GM23338 (cell line): ENCODE measurements around the gene DNAJC13. TPM values are rescaled to one million over a fixed set of nuclear protein-coding genes. Genes with fewer than 3 reads are reported as not detected.

Source experiments
- polyA plus RNA-seq: library from polyadenylated mRNA; unstranded; fragments of >200 nt; fragmentation: Nextera tagmentation; extraction: Ambion mirVana; gene quantifications from 2 replicates; pipeline ENCODE4 v1.2.1, GENCODE V29; 2016
- total RNA-seq: library from RNA; depleted of rRNA; stranded (reverse); fragments of >200 nt; shearing (Covaris generic); gene quantifications from 2 replicates; pipeline ENCODE4 v1.2.3, GENCODE V29; 2014
- TF ChIP-seq, protein P1 (sequence below): fragments of 250-450 bp; sonication (Bioruptor Pico); IDR thresholded peaks from 2 replicates; pipeline ENCODE4 v1.5.0; 2020; ENCODE audit warnings: mild to moderate bottlenecking, moderate library complexity
- TF ChIP-seq, protein P2 (sequence below), 2 experiments: fragments of 200-600 bp in 1 of 2; sonication (generic) in 1 of 2; conservative IDR thresholded peaks; 2 replicates each; pipeline versions ENCODE4 v1.5.1 to v1.6.1; 2016 to 2017; ENCODE audit warnings: antibody characterized with exemption in 2 of 2, low read depth in 2 of 2, mild to moderate bottlenecking in 2 of 2, moderate library complexity in 1 of 2
- TF ChIP-seq, protein P3 (sequence below): IDR thresholded peaks from one replicate; pipeline ENCODE4 v1.6.1; 2018; ENCODE audit warnings: antibody characterized with exemption; ENCODE audit not compliant: unreplicated experiment

DNAJC13 gene
- total and polyA plus RNA-seq, 2 experiments from 2014 or later: 8.3 to 33.6 TPM

DNA sequence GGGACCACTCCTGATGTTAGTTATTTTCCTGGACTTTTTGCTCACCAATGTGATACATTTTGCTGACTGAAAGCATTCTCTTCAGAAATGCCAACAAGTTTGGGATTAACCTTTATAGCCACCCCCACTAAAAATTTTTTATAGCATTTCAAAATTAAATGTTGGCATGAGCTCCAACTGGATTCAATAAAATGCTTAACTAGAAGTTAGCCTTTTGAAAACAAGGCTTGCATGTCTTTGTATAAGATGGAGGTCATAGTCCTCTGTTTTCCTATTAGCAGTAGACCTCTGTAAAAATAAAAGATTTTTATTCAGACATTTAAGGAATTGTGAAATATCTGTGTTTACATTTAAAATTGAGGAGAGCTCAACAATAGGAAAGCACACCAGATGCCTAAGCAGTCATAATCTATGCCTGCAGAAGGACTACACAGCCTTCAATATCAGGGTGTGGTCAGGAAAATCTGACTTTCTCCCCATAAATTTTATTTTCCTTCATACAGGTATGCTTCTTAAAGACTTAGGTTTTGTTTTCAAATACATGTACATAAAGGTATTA lies 87.2 kb downstream of the DNAJC13 start (continued):
- TF ChIP-seq, protein P1, sequence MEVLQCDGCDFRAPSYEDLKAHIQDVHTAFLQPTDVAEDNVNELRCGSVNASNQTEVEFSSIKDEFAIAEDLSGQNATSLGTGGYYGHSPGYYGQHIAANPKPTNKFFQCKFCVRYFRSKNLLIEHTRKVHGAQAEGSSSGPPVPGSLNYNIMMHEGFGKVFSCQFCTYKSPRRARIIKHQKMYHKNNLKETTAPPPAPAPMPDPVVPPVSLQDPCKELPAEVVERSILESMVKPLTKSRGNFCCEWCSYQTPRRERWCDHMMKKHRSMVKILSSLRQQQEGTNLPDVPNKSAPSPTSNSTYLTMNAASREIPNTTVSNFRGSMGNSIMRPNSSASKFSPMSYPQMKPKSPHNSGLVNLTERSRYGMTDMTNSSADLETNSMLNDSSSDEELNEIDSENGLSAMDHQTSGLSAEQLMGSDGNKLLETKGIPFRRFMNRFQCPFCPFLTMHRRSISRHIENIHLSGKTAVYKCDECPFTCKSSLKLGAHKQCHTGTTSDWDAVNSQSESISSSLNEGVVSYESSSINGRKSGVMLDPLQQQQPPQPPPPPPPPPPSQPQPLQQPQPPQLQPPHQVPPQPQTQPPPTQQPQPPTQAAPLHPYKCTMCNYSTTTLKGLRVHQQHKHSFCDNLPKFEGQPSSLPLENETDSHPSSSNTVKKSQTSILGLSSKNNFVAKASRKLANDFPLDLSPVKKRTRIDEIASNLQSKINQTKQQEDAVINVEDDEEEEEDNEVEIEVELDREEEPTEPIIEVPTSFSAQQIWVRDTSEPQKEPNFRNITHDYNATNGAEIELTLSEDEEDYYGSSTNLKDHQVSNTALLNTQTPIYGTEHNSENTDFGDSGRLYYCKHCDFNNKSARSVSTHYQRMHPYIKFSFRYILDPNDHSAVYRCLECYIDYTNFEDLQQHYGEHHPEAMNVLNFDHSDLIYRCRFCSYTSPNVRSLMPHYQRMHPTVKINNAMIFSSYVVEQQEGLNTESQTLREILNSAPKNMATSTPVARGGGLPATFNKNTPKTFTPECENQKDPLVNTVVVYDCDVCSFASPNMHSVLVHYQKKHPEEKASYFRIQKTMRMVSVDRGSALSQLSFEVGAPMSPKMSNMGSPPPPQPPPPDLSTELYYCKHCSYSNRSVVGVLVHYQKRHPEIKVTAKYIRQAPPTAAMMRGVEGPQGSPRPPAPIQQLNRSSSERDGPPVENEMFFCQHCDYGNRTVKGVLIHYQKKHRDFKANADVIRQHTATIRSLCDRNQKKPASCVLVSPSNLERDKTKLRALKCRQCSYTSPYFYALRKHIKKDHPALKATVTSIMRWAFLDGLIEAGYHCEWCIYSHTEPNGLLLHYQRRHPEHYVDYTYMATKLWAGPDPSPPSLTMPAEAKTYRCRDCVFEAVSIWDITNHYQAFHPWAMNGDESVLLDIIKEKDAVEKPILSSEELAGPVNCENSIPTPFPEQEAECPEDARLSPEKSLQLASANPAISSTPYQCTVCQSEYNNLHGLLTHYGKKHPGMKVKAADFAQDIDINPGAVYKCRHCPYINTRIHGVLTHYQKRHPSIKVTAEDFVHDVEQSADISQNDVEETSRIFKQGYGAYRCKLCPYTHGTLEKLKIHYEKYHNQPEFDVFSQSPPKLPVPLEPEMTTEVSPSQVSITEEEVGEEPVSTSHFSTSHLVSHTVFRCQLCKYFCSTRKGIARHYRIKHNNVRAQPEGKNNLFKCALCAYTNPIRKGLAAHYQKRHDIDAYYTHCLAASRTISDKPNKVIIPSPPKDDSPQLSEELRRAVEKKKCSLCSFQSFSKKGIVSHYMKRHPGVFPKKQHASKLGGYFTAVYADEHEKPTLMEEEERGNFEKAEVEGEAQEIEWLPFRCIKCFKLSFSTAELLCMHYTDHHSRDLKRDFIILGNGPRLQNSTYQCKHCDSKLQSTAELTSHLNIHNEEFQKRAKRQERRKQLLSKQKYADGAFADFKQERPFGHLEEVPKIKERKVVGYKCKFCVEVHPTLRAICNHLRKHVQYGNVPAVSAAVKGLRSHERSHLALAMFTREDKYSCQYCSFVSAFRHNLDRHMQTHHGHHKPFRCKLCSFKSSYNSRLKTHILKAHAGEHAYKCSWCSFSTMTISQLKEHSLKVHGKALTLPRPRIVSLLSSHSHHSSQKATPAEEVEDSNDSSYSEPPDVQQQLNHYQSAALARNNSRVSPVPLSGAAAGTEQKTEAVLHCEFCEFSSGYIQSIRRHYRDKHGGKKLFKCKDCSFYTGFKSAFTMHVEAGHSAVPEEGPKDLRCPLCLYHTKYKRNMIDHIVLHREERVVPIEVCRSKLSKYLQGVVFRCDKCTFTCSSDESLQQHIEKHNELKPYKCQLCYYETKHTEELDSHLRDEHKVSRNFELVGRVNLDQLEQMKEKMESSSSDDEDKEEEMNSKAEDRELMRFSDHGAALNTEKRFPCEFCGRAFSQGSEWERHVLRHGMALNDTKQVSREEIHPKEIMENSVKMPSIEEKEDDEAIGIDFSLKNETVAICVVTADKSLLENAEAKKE (CRISPR knock-in tag): no peak
- TF ChIP-seq, protein P2, sequence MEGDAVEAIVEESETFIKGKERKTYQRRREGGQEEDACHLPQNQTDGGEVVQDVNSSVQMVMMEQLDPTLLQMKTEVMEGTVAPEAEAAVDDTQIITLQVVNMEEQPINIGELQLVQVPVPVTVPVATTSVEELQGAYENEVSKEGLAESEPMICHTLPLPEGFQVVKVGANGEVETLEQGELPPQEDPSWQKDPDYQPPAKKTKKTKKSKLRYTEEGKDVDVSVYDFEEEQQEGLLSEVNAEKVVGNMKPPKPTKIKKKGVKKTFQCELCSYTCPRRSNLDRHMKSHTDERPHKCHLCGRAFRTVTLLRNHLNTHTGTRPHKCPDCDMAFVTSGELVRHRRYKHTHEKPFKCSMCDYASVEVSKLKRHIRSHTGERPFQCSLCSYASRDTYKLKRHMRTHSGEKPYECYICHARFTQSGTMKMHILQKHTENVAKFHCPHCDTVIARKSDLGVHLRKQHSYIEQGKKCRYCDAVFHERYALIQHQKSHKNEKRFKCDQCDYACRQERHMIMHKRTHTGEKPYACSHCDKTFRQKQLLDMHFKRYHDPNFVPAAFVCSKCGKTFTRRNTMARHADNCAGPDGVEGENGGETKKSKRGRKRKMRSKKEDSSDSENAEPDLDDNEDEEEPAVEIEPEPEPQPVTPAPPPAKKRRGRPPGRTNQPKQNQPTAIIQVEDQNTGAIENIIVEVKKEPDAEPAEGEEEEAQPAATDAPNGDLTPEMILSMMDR (conservative IDR thresholded peaks at IDR 0.05; ENCODE audit: low read depth in 2 of 2): no peak
- TF ChIP-seq, protein P3, sequence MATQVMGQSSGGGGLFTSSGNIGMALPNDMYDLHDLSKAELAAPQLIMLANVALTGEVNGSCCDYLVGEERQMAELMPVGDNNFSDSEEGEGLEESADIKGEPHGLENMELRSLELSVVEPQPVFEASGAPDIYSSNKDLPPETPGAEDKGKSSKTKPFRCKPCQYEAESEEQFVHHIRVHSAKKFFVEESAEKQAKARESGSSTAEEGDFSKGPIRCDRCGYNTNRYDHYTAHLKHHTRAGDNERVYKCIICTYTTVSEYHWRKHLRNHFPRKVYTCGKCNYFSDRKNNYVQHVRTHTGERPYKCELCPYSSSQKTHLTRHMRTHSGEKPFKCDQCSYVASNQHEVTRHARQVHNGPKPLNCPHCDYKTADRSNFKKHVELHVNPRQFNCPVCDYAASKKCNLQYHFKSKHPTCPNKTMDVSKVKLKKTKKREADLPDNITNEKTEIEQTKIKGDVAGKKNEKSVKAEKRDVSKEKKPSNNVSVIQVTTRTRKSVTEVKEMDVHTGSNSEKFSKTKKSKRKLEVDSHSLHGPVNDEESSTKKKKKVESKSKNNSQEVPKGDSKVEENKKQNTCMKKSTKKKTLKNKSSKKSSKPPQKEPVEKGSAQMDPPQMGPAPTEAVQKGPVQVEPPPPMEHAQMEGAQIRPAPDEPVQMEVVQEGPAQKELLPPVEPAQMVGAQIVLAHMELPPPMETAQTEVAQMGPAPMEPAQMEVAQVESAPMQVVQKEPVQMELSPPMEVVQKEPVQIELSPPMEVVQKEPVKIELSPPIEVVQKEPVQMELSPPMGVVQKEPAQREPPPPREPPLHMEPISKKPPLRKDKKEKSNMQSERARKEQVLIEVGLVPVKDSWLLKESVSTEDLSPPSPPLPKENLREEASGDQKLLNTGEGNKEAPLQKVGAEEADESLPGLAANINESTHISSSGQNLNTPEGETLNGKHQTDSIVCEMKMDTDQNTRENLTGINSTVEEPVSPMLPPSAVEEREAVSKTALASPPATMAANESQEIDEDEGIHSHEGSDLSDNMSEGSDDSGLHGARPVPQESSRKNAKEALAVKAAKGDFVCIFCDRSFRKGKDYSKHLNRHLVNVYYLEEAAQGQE: no peak
